H1 (cell line): Measurements from ENCODE around the gene BCL2L1. TPM values are rescaled to one million over a fixed set of nuclear protein-coding genes. Genes with fewer than 3 reads are reported as not detected.

Experiments
- BACH1 ChIP-seq: IDR thresholded peaks from 2 replicates; pipeline ENCODE4 v1.6.1; 2012; ENCODE audit warnings: low read length, improper control_type of control experiment
- JUN ChIP-seq: IDR thresholded peaks from 2 replicates; pipeline ENCODE4 v1.6.1; 2011; ENCODE audit warnings: low read depth, mild to moderate bottlenecking, improper control_type of control experiment, low read length
- KDM1A ChIP-seq: fragments of 200-600, 300-600 bp; sonication (generic); IDR thresholded peaks from 2 replicates; pipeline ENCODE4 v1.7.1; 2016; ENCODE audit warnings: mild to moderate bottlenecking, low read length, borderline replicate concordance
- RAD21 ChIP-seq, 2 experiments: IDR thresholded peaks in 1 of 2; conservative IDR thresholded peaks in 1 of 2; 2 replicates each; pipeline ENCODE4 v1.6.1; 2011; ENCODE audit warnings: low read depth in 2 of 2, low read length in 2 of 2, improper control_type of control experiment in 1 of 2, inconsistent platforms in 1 of 2, mild to moderate bottlenecking in 1 of 2, moderate library complexity in 1 of 2
- RFX5 ChIP-seq: IDR thresholded peaks from 2 replicates; pipeline ENCODE4 v1.6.1; 2011; ENCODE audit warnings: low read depth, low read length, improper control_type of control experiment, borderline replicate concordance
- USF2 ChIP-seq: IDR thresholded peaks from 2 replicates; pipeline ENCODE4 v1.6.1; 2011; ENCODE audit warnings: low read length, improper control_type of control experiment
- polyA plus RNA-seq, 7 experiments: library from polyadenylated mRNA; depleted of rRNA in 3 of 7; stranded (reverse) in 5 of 7; unstranded in 2 of 7; fragments of >200 nt in 5 of 7; fragments of 200-250 nt in 2 of 7; gene quantifications; 1 replicate in 5 of 7; 2 replicates in 1 of 7; 4 replicates in 1 of 7; pipeline versions ENCODE4 v1.2.1 to v1.2.3, GENCODE V29; 2011 to 2013; ENCODE audit warnings: missing spikeins in 2 of 7, mixed read lengths in 2 of 7
- total RNA-seq: library from RNA; stranded (reverse); fragmentation: NEBNext Ultra II Directional; extraction: Animal tissue kit (Norgen Biotek cat#: 25700); gene quantifications from 2 replicates; pipeline ENCODE4 v1.2.1, GENCODE V29; 2021

The BCL2L1 gene
- total and polyA plus RNA-seq, 2 of the 8 experiments (the other 6 are each of a cell fraction or from before 2014, with no cell fraction given): 64.9 to 66.1 TPM

GRCh38 chr20:31644701-31645100 is 78.0 kb downstream of the BCL2L1 start (continued):
- no peak for TF ChIP-seq RFX5
- TF ChIP-seq USF2: no peak
- TF ChIP-seq RAD21 (IDR thresholded peaks at IDR 0.05 in 1 of 2, conservative IDR thresholded peaks at IDR 0.05 in 1 of 2; ENCODE audit: low read depth in 2 of 2, low read length in 2 of 2): no peak
- no peak for TF ChIP-seq JUN
- no peak for TF ChIP-seq KDM1A
- TF ChIP-seq BACH1: no peak
